ENCODE data around the gene PROZ.

- no peak for TF ChIP-seq CTCF (IDR thresholded peaks at IDR 0.05)
- TF ChIP-seq POLR2A (IDR thresholded peaks at IDR 0.05), result no peak
Measured at GRCh38 chr13:113178070-113178895, 19.8 kb downstream of the PROZ start.

Data from sigmoid colon (tissue), 3 donors.